ENCODE data around the gene TICAM2. TPM values are rescaled to one million over a fixed set of nuclear protein-coding genes. Genes with fewer than 3 reads are reported as not detected.

The TICAM2 gene
- total and polyA plus RNA-seq, 9 of the 15 experiments (the other 6 are each of a cell fraction or from before 2014, with no cell fraction given): 0.15 to 1.8 (median 0.98) TPM

DNA sequence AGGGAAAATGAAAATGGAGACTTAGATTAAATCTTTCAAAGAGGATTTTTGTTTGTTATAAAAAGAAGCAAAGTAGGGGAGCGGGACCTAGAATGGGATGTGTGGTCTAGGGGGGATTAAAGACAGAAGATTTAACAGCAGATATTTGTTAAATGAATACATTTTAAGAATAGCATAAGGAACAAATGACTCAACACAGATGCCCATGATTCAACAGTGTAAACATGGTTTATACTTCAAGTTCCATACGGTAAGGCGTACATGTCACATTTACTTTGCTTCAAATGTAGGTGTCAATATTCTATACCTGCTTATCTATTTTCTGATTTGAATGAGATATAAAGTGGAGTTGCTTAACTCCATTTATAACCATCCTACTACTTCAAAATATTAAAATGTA, 1.5 kb downstream of the TICAM2 start:
- 83% methylated on average over 3 of the region's 3 CpGs for WGBS (ENCODE audit: insufficient coverage, low coverage, missing lambda C conversion rate)
- TF ChIP-seq ZBTB7A (IDR thresholded peaks at IDR 0.05; ENCODE audit: borderline replicate concordance, control insufficient read depth, low read depth, low read length) (no peak), ATF6 (CRISPR knock-in tag; IDR thresholded peaks at IDR 0.05) (no peak), BRD4 (IDR thresholded peaks at IDR 0.05) (no peak), PRMT5 (CRISPR knock-in tag; IDR thresholded peaks at IDR 0.05) (no peak), COPS2 (conservative IDR thresholded peaks at IDR 0.05) (no peak), BRD9 (IDR thresholded peaks at IDR 0.05; ENCODE audit: low read depth, partially characterized antibody) (no peak), ZNF24 (IDR thresholded peaks at IDR 0.05) (no peak), ZSCAN32 (CRISPR knock-in tag; IDR thresholded peaks at IDR 0.05) (no peak), MTA2 (IDR thresholded peaks at IDR 0.05; ENCODE audit: low read depth) (no peak), ZNF778 (CRISPR knock-in tag; IDR thresholded peaks at IDR 0.05) (no peak), ZEB2 (IDR thresholded peaks at IDR 0.05) (no peak), KLF10 (CRISPR knock-in tag; IDR thresholded peaks at IDR 0.05) (no peak), SIRT6 (IDR thresholded peaks at IDR 0.05; ENCODE audit: low read depth, low read length) (no peak), ETV5 (CRISPR knock-in tag; IDR thresholded peaks at IDR 0.05; ENCODE audit: low read depth) (no peak), IRF2 (CRISPR knock-in tag; IDR thresholded peaks at IDR 0.05) (no peak), ZSCAN29 (IDR thresholded peaks at IDR 0.05) (no peak)
- TF ChIP-seq, protein P1, sequence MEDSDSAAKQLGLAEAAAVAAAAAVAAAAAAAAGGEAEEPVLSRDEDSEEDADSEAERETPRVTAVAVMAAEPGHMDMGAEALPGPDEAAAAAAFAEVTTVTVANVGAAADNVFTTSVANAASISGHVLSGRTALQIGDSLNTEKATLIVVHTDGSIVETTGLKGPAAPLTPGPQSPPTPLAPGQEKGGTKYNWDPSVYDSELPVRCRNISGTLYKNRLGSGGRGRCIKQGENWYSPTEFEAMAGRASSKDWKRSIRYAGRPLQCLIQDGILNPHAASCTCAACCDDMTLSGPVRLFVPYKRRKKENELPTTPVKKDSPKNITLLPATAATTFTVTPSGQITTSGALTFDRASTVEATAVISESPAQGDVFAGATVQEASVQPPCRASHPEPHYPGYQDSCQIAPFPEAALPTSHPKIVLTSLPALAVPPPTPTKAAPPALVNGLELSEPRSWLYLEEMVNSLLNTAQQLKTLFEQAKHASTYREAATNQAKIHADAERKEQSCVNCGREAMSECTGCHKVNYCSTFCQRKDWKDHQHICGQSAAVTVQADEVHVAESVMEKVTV (CRISPR knock-in tag; IDR thresholded peaks at IDR 0.05): no peak

More for the DNA sequence above, 1.5 kb downstream of the TICAM2 start:
- Histone ChIP-seq H3K79me2 (ENCODE audit: control insufficient read depth, insufficient read depth, low read length) (0 out of 3 replicates have a peak, but pooled peaks cover 4% of the 10 kb centered on the region), H3K4me1 (replicated peaks in 1 of 2; ENCODE audit: control insufficient read depth in 2 of 2, insufficient read depth in 2 of 2, low read length in 2 of 2) (peaks cover 3 to 8% of the 10 kb centered on the region in 2 experiments; a peak in 2 of 5 replicates), H3K27me3 (ENCODE audit: control insufficient read depth in 2 of 2, insufficient read depth in 2 of 2, low read length in 2 of 2) (no peaks in the 10 kb centered on the region), H3K27ac (ENCODE audit: extremely low read depth, low read depth, low read length) (no peak overlapping the region), H3K4me2 (ENCODE audit: insufficient read depth, low read length) (no peak overlapping the region), H3K4me3 (no peak overlapping the region), H3K9me3 (replicated peaks; ENCODE audit: control insufficient read depth, insufficient read depth, low read depth, low read length) (no peaks in the 10 kb centered on the region), H3K36me3 (ENCODE audit: control insufficient read depth, insufficient read depth, low read length) (peaks cover 24% of the 10 kb centered on the region; the same call in 2 of the 3 replicates), H4K20me1 (replicated peaks; ENCODE audit: control insufficient read depth, insufficient read depth, low read length) (no peaks in the 10 kb centered on the region), H2AFZ (ENCODE audit: low read depth, low read length) (no peak overlapping the region), H3K9ac (ENCODE audit: insufficient read depth in 1 of 2, low read depth in 2 of 2, low read length in 2 of 2) (no peak overlapping the region), H3K9me1 (ENCODE audit: control insufficient read depth, insufficient read depth, low read length) (no peaks in the 10 kb centered on the region)
- ChIA-PET CTCF (ENCODE audit: low intra/inter-chr PET ratio) (no interaction called here), POLR2A (interaction anchor here (0.7 to 1.1 kb wide), 2 partner anchors 9 to 142 kb away, joined by 3 read pairs; no protein-coding TSS in a partner anchor)
- no peak for DNase-seq (ENCODE audit: extremely low read depth in 1 of 4, low spot score in 3 of 4)
- no peak for FAIRE-seq
- no TSS peak for BruUV-seq (replicated peaks)
- in situ Hi-C loops (cut with MboI): no loop called here
- no peak for ATAC-seq
- intact Hi-C loops (cut with micrococcal nuclease): no loop called here
